Adrenal gland (tissue), 5 donors: ENCODE measurements around the gene RAB1B.

Source experiments
- POLR2A ChIP-seq, 2 donors: fragments of 450-650 bp; IDR thresholded peaks; one replicate each; pipeline ENCODE4 v1.6.1; 2017; ENCODE audit warnings: antibody characterized with exemption in 2 of 2, mild to moderate bottlenecking in 2 of 2, moderate library complexity in 1 of 2
- TF ChIP-seq, protein P1 (sequence below), 6 experiments: fragments of 450-650 bp in 4 of 6; fragments of 200-600 bp in 2 of 6; sonication (generic) in 1 of 6; IDR thresholded peaks; 1 replicate in 5 of 6; 2 replicates in 1 of 6; pipeline versions ENCODE4 v1.5.1 to v1.8.0; 2016 to 2021; ENCODE audit warnings: antibody characterized with exemption in 6 of 6, mild to moderate bottlenecking in 2 of 6, moderate library complexity in 1 of 6
- donor health status: DM: no; HTN: no; CAD: no.

DNA sequence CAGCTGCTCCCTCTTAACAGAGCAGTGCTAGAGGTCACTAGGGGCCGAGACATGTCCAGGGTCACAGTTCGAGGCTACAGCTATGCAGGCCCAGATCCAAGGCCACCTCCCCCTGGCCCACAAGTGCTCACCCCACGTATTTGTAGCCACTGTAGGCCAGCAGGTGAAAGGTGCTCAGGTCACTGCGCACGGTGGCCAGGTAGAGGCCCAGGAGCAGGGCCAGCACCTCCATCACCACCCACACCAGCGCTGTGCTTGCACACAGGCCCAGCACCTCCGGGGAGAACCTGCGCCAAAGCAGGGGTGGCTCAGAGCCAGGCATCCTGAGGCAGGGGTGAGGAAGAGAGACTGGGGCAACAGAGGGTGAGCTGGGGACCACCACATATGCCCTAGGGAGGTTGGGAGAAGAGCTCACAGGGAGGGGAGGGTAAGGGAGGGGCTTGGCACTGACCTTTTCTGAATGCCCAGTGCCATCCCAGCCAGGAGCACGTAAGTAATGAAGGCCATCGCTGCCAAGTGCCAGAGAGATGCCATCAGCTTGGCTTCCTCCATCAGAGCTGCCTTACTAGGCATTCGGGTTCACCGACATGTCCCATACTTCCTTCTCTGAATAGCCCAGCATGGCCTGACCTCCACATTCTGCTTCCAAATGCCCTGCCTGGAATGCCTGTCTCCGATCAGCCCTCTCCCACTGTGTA is 17.0 kb downstream of the RAB1B start:
- TF ChIP-seq, protein P1, sequence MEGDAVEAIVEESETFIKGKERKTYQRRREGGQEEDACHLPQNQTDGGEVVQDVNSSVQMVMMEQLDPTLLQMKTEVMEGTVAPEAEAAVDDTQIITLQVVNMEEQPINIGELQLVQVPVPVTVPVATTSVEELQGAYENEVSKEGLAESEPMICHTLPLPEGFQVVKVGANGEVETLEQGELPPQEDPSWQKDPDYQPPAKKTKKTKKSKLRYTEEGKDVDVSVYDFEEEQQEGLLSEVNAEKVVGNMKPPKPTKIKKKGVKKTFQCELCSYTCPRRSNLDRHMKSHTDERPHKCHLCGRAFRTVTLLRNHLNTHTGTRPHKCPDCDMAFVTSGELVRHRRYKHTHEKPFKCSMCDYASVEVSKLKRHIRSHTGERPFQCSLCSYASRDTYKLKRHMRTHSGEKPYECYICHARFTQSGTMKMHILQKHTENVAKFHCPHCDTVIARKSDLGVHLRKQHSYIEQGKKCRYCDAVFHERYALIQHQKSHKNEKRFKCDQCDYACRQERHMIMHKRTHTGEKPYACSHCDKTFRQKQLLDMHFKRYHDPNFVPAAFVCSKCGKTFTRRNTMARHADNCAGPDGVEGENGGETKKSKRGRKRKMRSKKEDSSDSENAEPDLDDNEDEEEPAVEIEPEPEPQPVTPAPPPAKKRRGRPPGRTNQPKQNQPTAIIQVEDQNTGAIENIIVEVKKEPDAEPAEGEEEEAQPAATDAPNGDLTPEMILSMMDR (IDR thresholded peaks at IDR 0.05): no peak
- TF ChIP-seq POLR2A (IDR thresholded peaks at IDR 0.05): no peak
